ENCODE measurements around the gene IL25.
"Not testable (repeated sequence)": the region's sequence is repeated elsewhere in the genome, so short reads cannot be mapped to it uniquely, and the experiment has no call there.

IL25 gene

GRCh38 chr14:23372509-23372908 lies at the start of gene IL25:
Gene IL25 (plus strand): TSS chr14:23372809.
- no peak for DNase-seq (ENCODE audit: low read depth in 2 of 2)

DNA sequence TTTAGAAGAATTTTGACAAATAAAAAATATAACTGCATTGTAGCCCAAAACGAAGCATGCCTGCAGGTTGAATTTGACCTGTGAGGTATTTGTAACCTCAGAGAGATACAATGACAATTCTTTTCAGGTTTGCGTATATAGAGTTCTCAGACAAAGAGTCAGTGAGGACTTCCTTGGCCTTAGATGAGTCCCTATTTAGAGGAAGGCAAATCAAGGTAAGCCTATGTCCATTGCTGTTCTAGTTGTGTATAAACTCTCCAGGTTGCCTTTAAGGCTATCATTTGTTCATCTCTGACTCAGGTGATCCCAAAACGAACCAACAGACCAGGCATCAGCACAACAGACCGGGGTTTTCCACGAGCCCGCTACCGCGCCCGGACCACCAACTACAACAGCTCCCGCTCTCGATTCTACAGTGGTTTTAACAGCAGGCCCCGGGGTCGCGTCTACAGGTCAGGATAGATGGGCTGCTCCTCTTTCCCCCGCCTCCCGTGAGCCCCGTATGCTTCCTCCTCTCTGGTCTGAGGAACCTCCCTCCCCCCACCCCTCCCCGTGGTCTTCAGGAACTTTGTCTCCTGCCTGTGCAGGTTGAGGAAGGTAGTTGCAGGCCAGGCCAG lies 48.7 kb upstream of the IL25 start:
- DNase-seq (ENCODE audit: low read depth in 2 of 2), result no peak

DNA sequence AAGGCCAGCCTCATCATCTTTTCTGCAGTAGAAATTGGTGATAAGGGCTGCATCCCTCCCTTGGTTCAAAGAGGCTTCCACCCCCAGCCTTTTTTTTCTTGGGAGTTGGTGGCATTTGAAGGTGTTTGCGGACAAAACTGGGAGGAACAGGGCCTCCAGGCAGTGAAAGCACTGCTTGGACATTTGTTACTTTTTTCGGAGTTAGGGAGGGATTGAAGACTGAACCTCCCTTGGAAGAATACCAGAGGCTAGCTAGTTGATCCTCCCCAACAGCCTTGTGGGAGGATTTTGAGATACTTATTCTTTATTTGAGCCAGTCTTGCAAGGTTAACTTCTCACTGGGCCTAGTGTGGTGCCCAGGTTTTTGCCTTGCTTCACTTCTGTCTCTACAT lies 48.2 kb upstream of the IL25 start:
- no peak for DNase-seq (ENCODE audit: low read depth in 2 of 2)

GRCh38 chr14:23324993-23325392 lies 47.6 kb upstream of the IL25 start:
- DNase-seq (ENCODE audit: low read depth in 2 of 2), result no peak

DNA sequence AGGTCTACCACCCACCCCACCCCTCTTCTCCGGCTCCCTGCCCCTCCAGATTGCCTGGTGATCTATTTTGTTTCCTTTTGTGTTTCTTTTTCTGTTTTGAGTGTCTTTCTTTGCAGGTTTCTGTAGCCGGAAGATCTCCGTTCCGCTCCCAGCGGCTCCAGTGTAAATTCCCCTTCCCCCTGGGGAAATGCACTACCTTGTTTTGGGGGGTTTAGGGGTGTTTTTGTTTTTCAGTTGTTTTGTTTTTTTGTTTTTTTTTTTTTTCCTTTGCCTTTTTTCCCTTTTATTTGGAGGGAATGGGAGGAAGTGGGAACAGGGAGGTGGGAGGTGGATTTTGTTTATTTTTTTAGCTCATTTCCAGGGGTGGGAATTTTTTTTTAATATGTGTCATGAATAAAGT lies 46.9 kb upstream of the IL25 start:
- DNase-seq (ENCODE audit: low read depth in 2 of 2), result not testable (repeated sequence)

DNA sequence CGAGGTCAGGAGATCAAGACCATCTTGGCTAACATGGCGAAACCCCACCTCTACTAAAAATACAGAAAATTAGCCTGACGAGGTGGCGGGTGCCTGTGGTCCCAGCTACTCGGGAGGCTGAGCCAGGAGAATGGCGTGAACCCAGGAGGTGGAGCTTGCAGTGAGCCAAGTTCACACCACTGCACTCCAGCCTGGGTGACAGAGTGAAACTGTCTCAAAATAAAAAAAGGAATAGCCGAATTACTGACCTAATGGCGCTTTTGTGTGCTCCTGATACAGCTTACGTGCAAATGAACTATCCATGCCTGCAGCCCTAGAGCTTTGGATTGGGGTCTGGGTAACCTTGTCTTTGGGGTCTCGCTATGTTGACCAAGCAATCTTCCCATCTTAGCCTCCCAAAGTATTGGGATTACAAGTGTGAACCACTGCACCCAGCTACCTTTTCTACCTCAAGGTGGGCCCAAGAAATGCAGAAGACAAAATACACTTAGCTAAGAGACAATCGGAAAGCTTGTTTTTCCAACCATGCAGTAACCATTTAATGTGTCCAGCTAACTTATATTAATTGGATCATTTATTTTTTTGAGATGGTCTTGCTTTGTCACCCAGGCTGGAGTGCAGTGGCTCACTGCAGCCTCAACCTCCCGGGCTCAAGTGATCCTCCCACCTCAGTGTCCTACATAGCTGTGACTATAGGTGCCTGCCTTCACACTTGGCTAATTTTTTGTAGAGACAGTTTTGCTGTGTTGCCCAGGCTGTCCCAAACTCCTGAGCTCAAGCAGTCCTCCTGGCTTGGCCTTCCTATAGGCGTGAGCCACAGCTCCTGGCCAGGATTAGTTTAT lies 45.9 kb upstream of the IL25 start:
- no peak for DNase-seq (ENCODE audit: low read depth in 2 of 2)

- peak in 1 of 2 donors; percentile 34 for DNase-seq (ENCODE audit: low read depth in 2 of 2)
Measured at GRCh38 chr14:23327947-23328744, 44.5 kb upstream of the IL25 start.

GRCh38 chr14:23335623-23336022 lies 37.0 kb upstream of the IL25 start:
- DNase-seq (ENCODE audit: low read depth in 2 of 2), result no peak

GRCh38 chr14:23339506-23340268 lies 32.9 kb upstream of the IL25 start:
- DNase-seq (ENCODE audit: low read depth in 2 of 2), result no peak

GRCh38 chr14:23344481-23344880 lies 28.1 kb upstream of the IL25 start:
- no peak for DNase-seq (ENCODE audit: low read depth in 2 of 2)

- DNase-seq (ENCODE audit: low read depth in 2 of 2), result no peak
Measured at GRCh38 chr14:23345987-23346692, 26.5 kb upstream of the IL25 start.

DNA sequence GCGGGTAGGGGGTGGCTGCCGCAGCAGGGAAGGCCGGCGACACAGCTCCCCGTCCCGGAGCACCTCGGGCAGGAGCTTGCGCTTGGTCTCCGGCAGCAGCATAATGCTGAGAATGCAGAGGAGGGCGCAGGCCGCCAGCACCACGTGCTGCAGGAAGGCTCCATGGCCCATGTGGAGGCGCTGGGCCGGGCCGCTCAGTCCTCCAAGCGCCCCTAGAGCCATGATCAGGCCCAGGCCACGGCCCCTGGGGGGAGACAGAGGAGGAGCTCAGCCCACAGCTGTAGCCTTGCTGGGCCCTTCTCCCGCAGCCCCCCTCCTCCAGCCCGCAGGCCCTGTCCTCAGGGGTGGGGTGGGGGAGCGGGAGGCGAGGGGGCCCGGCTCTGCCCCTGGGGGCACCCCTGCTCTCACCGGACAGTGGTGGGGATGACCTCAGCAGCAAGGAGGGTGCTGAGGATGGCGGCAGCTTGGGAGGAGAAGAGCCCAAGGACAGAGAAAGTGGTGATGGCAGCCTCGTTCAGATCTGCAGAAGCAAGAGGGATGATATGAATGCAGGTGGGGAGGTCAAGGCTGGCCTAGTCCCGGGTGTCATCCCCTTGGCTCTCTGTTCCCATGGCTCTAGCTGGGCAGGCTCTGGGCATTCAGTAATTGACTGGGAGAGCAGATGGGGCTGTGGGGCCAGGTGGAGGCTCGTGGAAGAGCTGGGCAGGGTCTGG lies 25.8 kb upstream of the IL25 start:
- DNase-seq (ENCODE audit: low read depth in 2 of 2), result no peak

- no peak for DNase-seq (ENCODE audit: low read depth in 2 of 2)
Measured at GRCh38 chr14:23347406-23348296, 25.0 kb upstream of the IL25 start.

DNA sequence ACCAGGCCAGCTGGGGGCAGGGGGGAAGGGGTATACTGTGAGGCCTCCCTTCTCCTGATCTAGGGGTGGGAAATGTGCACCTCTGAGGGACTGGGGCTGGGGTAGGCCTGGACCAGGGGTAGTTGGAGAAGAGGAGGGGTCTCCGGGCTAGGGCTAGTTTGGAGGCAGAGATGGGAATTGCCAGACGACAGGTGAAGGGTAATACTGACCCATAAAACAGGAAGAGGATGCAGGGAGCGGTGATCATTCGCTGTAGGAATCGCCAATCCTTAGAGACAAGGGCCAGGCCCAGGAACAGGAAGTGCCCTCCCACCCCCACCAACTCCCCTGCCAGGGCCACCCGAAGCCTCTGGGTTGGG lies 24.3 kb upstream of the IL25 start:
- DNase-seq (ENCODE audit: low read depth in 2 of 2), result no peak

DNA sequence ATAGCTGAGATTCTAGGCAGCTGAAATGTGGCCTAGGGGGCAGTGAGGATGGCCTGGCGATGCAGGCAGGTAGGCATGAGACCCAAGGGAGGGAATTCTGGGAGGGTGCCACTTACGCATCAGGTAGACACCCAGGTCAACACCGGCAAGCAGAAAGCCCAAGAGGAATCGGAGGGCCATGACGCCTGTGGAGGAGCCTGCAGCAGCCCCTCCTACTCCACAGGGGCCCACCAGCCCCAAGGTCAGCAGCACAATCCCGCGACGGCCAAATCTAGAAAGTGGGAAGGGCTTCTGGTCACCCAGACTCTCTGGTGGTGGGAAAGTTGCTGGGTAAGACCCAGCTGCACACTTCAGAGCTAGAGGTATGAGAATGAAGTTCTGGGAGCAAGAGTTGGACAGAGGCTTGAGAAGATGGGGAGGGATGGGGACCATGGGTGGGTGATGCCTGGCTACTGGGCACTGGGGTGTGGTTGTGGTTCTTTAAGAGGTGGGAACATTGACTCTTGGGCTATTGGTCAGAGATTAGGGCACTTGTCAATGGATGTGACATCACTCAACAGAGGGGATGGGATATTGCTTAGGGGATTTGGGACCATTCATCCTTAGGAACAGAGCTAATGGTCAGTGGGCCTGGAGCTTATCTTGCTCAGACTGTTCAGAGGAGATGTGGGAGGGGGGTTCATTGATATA lies 23.3 kb upstream of the IL25 start:
- no peak for DNase-seq (ENCODE audit: low read depth in 2 of 2)

DNA sequence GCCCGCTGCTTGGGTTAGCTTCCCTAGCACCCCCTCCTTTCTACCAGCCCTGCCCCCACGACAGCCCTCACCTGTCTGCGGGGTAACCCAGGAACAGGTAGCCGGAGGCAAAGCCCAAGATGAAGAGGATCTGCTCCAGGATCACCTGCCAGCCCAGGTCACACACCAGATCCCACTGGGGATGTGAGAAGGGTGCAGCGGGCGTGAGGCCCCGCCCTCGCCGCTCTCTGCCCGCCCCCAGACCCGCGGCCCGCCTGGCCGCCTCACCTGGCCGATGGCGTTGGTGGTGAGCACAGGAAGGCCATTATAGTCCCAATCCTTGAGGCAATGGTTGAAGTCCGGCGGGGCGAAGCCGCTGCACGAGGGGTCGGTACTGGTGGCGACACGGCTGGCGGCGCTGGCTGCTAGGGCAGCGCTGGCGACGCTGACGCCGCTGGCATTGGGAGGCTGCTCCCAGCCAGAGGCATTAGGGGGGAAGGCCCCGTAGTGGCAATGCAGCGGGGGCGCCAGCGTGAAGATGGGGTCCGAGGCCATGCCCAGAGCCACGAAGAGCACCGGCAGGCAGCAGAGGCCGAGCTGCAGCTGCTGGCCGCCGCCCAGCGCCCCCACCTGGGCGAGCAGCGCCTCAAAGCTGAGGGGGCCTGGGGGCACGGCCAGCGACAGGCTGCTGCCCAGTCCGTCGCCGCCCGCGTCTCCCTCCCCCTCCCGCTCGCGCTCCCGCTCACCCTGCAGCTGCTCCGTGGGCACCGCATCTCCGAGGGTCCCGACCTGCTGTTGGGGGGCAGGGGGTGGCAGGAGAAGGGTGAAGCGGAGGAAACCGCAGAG lies 20.7 kb upstream of the IL25 start:
- no peak for DNase-seq (ENCODE audit: low read depth in 2 of 2)

GRCh38 chr14:23352506-23353432 lies 19.8 kb upstream of the IL25 start, which contains the start of gene SLC22A17:
Gene SLC22A17 (minus strand): TSS chr14:23352887.
- peak in 1 of 2 donors; percentile 22 for DNase-seq (ENCODE audit: low read depth in 2 of 2)

All from stimulated activated CD8-positive, alpha-beta memory T cell treated with anti-CD3 and anti-CD28 coated beads, Interleukin-15, amount 100 ng/mL, for 48 hours (primary cell).